SK-N-SH treated with all-trans-retinoic acid at 6 μM for 48 hours (cell line): ENCODE measurements around the gene KCTD12.

ENCODE experiments used
- ATAC-seq: fragments of 200-7000 bp; cut with Tn5 transposase; 3 replicates; pipeline ENCODE4 v1.9.1; 2020; ENCODE audit warnings: mild to moderate bottlenecking, moderate library complexity
- ARNTL ChIP-seq: fragments of 450-650 bp; formaldehyde crosslinking; IDR thresholded peaks from 2 replicates; pipeline ENCODE4 v1.5.0; 2020; ENCODE audit warnings: low read depth, mild to moderate bottlenecking, moderate library complexity, borderline replicate concordance
- BACH2 ChIP-seq: fragments of 250-450 bp; sonication (Bioruptor Pico); IDR thresholded peaks from 2 replicates; pipeline ENCODE4 v1.9.0; 2021; ENCODE audit warnings: mild to moderate bottlenecking, borderline replicate concordance
- CSDC2 ChIP-seq: fragments of 250-450 bp; sonication (Bioruptor Pico); IDR thresholded peaks from 2 replicates; pipeline ENCODE4 v1.5.0; 2020; ENCODE audit warnings: mild to moderate bottlenecking, moderate library complexity
- CSRNP3 ChIP-seq: fragments of 250-450 bp; sonication (Bioruptor Pico); IDR thresholded peaks from 2 replicates; pipeline ENCODE4 v1.5.1; 2021; ENCODE audit warnings: mild to moderate bottlenecking, moderate library complexity
- ESRRG ChIP-seq: fragments of 250-450 bp; sonication (Bioruptor Pico); IDR thresholded peaks from 2 replicates; pipeline ENCODE4 v1.6.1; 2021; ENCODE audit warnings: mild to moderate bottlenecking
- GLIS3 ChIP-seq: fragments of 250-450 bp; sonication (Bioruptor Pico); IDR thresholded peaks from 2 replicates; pipeline ENCODE4 v1.5.0; 2020; ENCODE audit warnings: mild to moderate bottlenecking, moderate library complexity
- ISL1 ChIP-seq: fragments of 250-450 bp; sonication (Bioruptor Pico); IDR thresholded peaks from 2 replicates; pipeline ENCODE4 v2.1.2; 2022; ENCODE audit warnings: mild to moderate bottlenecking, moderate library complexity
- OSR1 ChIP-seq: fragments of 250-450 bp; sonication (Bioruptor Pico); IDR thresholded peaks from 2 replicates; pipeline ENCODE4 v1.8.0; 2022; ENCODE audit warnings: moderate library complexity, mild to moderate bottlenecking, inconsistent platforms
- PATZ1 ChIP-seq: fragments of 250-450 bp; sonication (Bioruptor Pico); IDR thresholded peaks from 2 replicates; pipeline ENCODE4 v1.8.0; 2020; ENCODE audit warnings: mild to moderate bottlenecking, moderate library complexity, borderline replicate concordance
- POU6F1 ChIP-seq: fragments of 250-450 bp; sonication (Bioruptor Pico); IDR thresholded peaks from 2 replicates; pipeline ENCODE4 v1.8.0; 2021; ENCODE audit warnings: low read depth, mild to moderate bottlenecking, moderate library complexity, borderline replicate concordance
- PPARA ChIP-seq: fragments of 250-450 bp; sonication (Bioruptor Pico); IDR thresholded peaks from 2 replicates; pipeline ENCODE4 v1.5.0; 2020; ENCODE audit warnings: mild to moderate bottlenecking, borderline replicate concordance
- SNAI2 ChIP-seq: fragments of 250-450 bp; sonication (Bioruptor Pico); IDR thresholded peaks from 2 replicates; pipeline ENCODE4 v1.5.0; 2020; ENCODE audit warnings: mild to moderate bottlenecking, moderate library complexity
- TCF4 ChIP-seq: fragments of 250-450 bp; sonication (Bioruptor Pico); IDR thresholded peaks from 2 replicates; pipeline ENCODE4 v1.8.0; 2021; ENCODE audit warnings: mild to moderate bottlenecking, moderate library complexity, borderline replicate concordance
- TSHZ2 ChIP-seq: fragments of 250-450 bp; sonication (Bioruptor Pico); IDR thresholded peaks from 2 replicates; pipeline ENCODE4 v1.5.0; 2020; ENCODE audit warnings: mild to moderate bottlenecking, moderate library complexity
- ZC3H10 ChIP-seq: fragments of 250-450 bp; sonication (Bioruptor Pico); IDR thresholded peaks from 2 replicates; pipeline ENCODE4 v1.5.1; 2021; ENCODE audit warnings: mild to moderate bottlenecking, moderate library complexity
- ZFP3 ChIP-seq: fragments of 250-450 bp; sonication (Bioruptor Pico); IDR thresholded peaks from 2 replicates; pipeline ENCODE4 v1.5.0; 2020; ENCODE audit warnings: mild to moderate bottlenecking, moderate library complexity
- ZFP30 ChIP-seq: fragments of 450-650 bp; formaldehyde crosslinking; IDR thresholded peaks from 2 replicates; pipeline ENCODE4 v1.5.0; 2022; ENCODE audit warnings: mild to moderate bottlenecking, moderate library complexity
- ZNF565 ChIP-seq: fragments of 450-650 bp; formaldehyde crosslinking; conservative IDR thresholded peaks from 2 replicates; pipeline ENCODE4 v1.5.0; 2020; ENCODE audit warnings: low read depth, mild to moderate bottlenecking, moderate library complexity
- ZNF70 ChIP-seq: fragments of 450-650 bp; formaldehyde crosslinking; IDR thresholded peaks from 2 replicates; pipeline ENCODE4 v1.5.0; 2020; ENCODE audit warnings: mild to moderate bottlenecking, moderate library complexity
- ZNF8 ChIP-seq: fragments of 450-650 bp; formaldehyde crosslinking; IDR thresholded peaks from 2 replicates; pipeline ENCODE4 v1.5.0; 2020; ENCODE audit warnings: mild to moderate bottlenecking, moderate library complexity

The KCTD12 gene

GRCh38 chr13:76878043-76878442 is 8.2 kb downstream of the KCTD12 start:
- TF ChIP-seq ARNTL (CRISPR knock-in tag) (no peak), GLIS3 (CRISPR knock-in tag) (no peak), TSHZ2 (CRISPR knock-in tag) (no peak)
- no peak for ATAC-seq

DNA sequence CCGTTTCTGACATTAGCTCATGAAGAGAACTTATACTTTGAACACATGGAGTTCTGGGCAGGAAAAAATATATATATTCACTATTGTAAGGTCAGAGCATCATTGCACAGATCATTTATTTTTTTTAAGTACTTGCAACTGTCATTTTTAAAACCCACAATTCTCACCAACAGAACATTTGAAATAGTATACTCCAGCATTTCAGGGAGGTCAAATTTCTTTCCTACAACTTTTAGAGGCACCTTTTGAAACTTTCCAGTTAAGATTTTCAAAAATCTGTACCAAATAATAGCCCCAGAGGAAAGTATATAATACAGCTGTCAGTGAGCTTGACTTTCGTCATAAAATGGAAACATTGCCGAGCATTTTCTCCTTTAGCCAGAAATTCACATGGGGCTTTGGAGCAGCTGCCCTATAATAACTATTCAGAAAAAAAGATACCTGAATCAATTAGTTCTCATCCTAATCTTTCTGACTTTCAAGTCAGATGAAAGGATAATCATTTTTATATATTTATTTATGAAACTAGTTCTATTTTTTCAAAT is 10.9 kb downstream of the KCTD12 start:
- no peak for ATAC-seq
- no peak for TF ChIP-seq ZNF8 (CRISPR knock-in tag)

DNA sequence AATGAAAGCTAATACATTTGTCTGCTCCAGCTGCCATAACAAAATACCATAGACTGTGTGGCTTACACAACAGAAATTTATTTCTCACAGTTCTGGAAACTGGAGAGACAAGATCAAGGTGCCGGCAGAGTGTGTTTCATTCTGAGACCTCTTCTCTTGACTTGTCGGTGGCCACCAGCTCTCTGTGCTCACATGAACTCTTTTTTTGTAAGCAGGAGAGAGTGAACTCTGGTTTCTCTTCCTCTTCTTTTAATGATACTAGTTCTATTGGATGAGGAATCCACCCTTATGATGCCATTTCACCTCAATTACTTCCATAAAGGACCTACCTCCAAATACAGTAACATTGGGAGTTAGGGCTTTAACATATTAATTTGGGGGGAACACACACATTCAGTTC is 11.7 kb downstream of the KCTD12 start:
- ATAC-seq, result no peak
- TF ChIP-seq CSRNP3 (CRISPR knock-in tag) (no peak), ISL1 (CRISPR knock-in tag) (no peak), POU6F1 (CRISPR knock-in tag) (no peak), CSDC2 (CRISPR knock-in tag) (no peak), GLIS3 (CRISPR knock-in tag) (no peak), ZC3H10 (CRISPR knock-in tag) (no peak), TSHZ2 (CRISPR knock-in tag) (no peak), PATZ1 (CRISPR knock-in tag) (no peak), ZNF70 (CRISPR knock-in tag) (no peak), SNAI2 (CRISPR knock-in tag) (no peak), PPARA (no peak), OSR1 (CRISPR knock-in tag) (no peak), TCF4 (CRISPR knock-in tag) (no peak), BACH2 (CRISPR knock-in tag) (no peak)
- TF ChIP-seq, all 23 proteins: peak for 0

GRCh38 chr13:76873445-76873844 is 12.8 kb downstream of the KCTD12 start:
- no peak for ATAC-seq
- TF ChIP-seq GLIS3 (CRISPR knock-in tag) (no peak), ESRRG (CRISPR knock-in tag) (no peak), ZFP30 (CRISPR knock-in tag) (no peak), TSHZ2 (CRISPR knock-in tag) (no peak), ARNTL (CRISPR knock-in tag) (no peak), POU6F1 (CRISPR knock-in tag) (no peak), ZFP3 (CRISPR knock-in tag) (no peak), SNAI2 (CRISPR knock-in tag) (no peak), ZNF8 (CRISPR knock-in tag) (no peak), PPARA (no peak), TCF4 (CRISPR knock-in tag) (no peak), ZNF565 (CRISPR knock-in tag) (no peak)
